ENCODE data around the gene RABL2B.

Gene RABL2B

GRCh38 chr22:50724616-50725015 lies 58.8 kb downstream of the RABL2B start:
- no peak for DNase-seq (ENCODE audit: insufficient read length, low spot score)
- no peak for TF ChIP-seq CTCF (IDR thresholded peaks at IDR 0.05; ENCODE audit: insufficient read depth, missing control alignments)
- no peak for FAIRE-seq

- FAIRE-seq, result no peak
- no peak for DNase-seq (ENCODE audit: insufficient read length, low spot score)
- TF ChIP-seq CTCF (IDR thresholded peaks at IDR 0.05; ENCODE audit: insufficient read depth, missing control alignments), result no peak
Measured at GRCh38 chr22:50723991-50724390, 59.4 kb downstream of the RABL2B start.

- TF ChIP-seq CTCF (IDR thresholded peaks at IDR 0.05; ENCODE audit: insufficient read depth, missing control alignments), result no peak
- DNase-seq (ENCODE audit: insufficient read length, low spot score) (no peak), FAIRE-seq (no peak)
Measured at GRCh38 chr22:50722716-50723428, 60.6 kb downstream of the RABL2B start.

GRCh38 chr22:50722048-50722701 lies 61.3 kb downstream of the RABL2B start:
- no peak for FAIRE-seq
- DNase-seq (ENCODE audit: insufficient read length, low spot score), result no peak
- no peak for TF ChIP-seq CTCF (IDR thresholded peaks at IDR 0.05; ENCODE audit: insufficient read depth, missing control alignments)

GRCh38 chr22:50721257-50721844 lies 62.1 kb downstream of the RABL2B start:
- DNase-seq (ENCODE audit: insufficient read length, low spot score) (no peak), FAIRE-seq (no peak)
- no peak for TF ChIP-seq CTCF (IDR thresholded peaks at IDR 0.05; ENCODE audit: insufficient read depth, missing control alignments)

GRCh38 chr22:50720301-50721256 lies 62.9 kb downstream of the RABL2B start:
- TF ChIP-seq CTCF (IDR thresholded peaks at IDR 0.05; ENCODE audit: insufficient read depth, missing control alignments), result no peak
- FAIRE-seq (no peak), DNase-seq (ENCODE audit: insufficient read length, low spot score) (no peak)
